Measurements from ENCODE around the gene NDUFS4. TPM values are rescaled to one million over a fixed set of nuclear protein-coding genes. Genes with fewer than 3 reads are reported as not detected.
"Not testable (repeated sequence)": the region's sequence is repeated elsewhere in the genome, so short reads cannot be mapped to it uniquely, and the experiment has no call there.

NDUFS4 gene
- total and polyA plus RNA-seq, 2 of the 4 experiments (the other 2 are of a cell fraction): 34.2 to 70.1 TPM

- CTCF ChIA-PET; H3K4me2 ChIP-seq (ENCODE audit: low read depth, low read length); H2BK15ac ChIP-seq (ENCODE audit: low read depth, low read length); H3K4ac ChIP-seq (ENCODE audit: low read depth, low read length); H3K9ac ChIP-seq (ENCODE audit: low read depth, low read length); POLR2A ChIA-PET (ENCODE audit: unreplicated experiment); H3K4me1 ChIP-seq (ENCODE audit: control insufficient read depth, insufficient read depth, low read length); H3K9me3 ChIP-seq (ENCODE audit: control insufficient read depth, insufficient read depth, low read length); H2AK5ac ChIP-seq (ENCODE audit: low read depth, low read length); H2AFZ ChIP-seq (replicated peaks; ENCODE audit: low read length, poor library complexity); H3K27ac ChIP-seq (ENCODE audit: insufficient read depth, low read length); ATAC-seq (ENCODE audit: low read depth); intact Hi-C loops (cut with micrococcal nuclease); H2BK20ac ChIP-seq (ENCODE audit: low read depth, low read length); H3K14ac ChIP-seq (replicated peaks; ENCODE audit: low read depth, low read length); H4K20me1 ChIP-seq (ENCODE audit: insufficient read depth, low read length); H2BK5ac ChIP-seq (ENCODE audit: low read depth, low read length, poor library complexity, severe bottlenecking); H3K9me1 ChIP-seq (ENCODE audit: insufficient read depth, low read length); H2AK9ac ChIP-seq (replicated peaks; ENCODE audit: low read depth, low read length, poor library complexity); H2BK120ac ChIP-seq (ENCODE audit: low read depth, low read length); H3K4me3 ChIP-seq (ENCODE audit: insufficient read depth, low read depth, low read length); H4K5ac ChIP-seq (ENCODE audit: low read depth, low read length); H3K36me3 ChIP-seq (ENCODE audit: control insufficient read depth, insufficient read depth, low read length); H3K23ac ChIP-seq (ENCODE audit: low read depth, low read length); in situ Hi-C loops (cut with MboI; ENCODE audit: low sequenced_read_pairs); dilution Hi-C loops (cut with HindIII; ENCODE audit: low sequenced_read_pairs, unreplicated experiment); H3K56ac ChIP-seq (ENCODE audit: extremely low read depth, insufficient read depth, low read length); H4K8ac ChIP-seq (ENCODE audit: low read depth in 2 of 2, low read length in 2 of 2); H3K27me3 ChIP-seq (ENCODE audit: control insufficient read depth, insufficient read depth, low read length); DNase-seq; H3K18ac ChIP-seq (ENCODE audit: low read depth, low read length); BruUV-seq (replicated peaks); H4K91ac ChIP-seq (ENCODE audit: insufficient read depth, low read depth, low read length): not testable (repeated sequence)
- no CpG with 5 or more reads among the region's 11 CpGs for WGBS, 2 experiments (ENCODE audit: extremely low coverage in 2 of 2, insufficient read length in 1 of 2)
- peaks cover 0 to 11% of the 10 kb centered on the region in 2 experiments; a peak in 1 of 4 replicates for H3K79me1 ChIP-seq (ENCODE audit: low read depth in 1 of 2, low read length in 2 of 2)
Measured at GRCh38 chr5:53665313-53665712, 104.9 kb downstream of the NDUFS4 start.
